ENCODE measurements around the gene SMARCD1. TPM values are rescaled to one million over a fixed set of nuclear protein-coding genes. Genes with fewer than 3 reads are reported as not detected.

The SMARCD1 gene
- total RNA-seq, 1 donor from 2014 or later: 71.5 TPM

GRCh38 chr12:50050119-50050385 lies 35.1 kb upstream of the SMARCD1 start:
- Mint-ChIP-seq H3K27me3 (ENCODE audit: low read depth) (peaks cover 38% of the 10 kb centered on the region), H3K27ac (no peak overlapping the region), H3K36me3 (ENCODE audit: low read depth) (no peaks in the 10 kb centered on the region), H3K4me1 (ENCODE audit: low read depth) (peaks cover 1% of the 10 kb centered on the region), H3K4me3 (ENCODE audit: low read depth) (no peak overlapping the region), H3K9me3 (no peaks in the 10 kb centered on the region)
- intact Hi-C loops (cut with micrococcal nuclease): no loop called here
- DNase-seq (ENCODE audit: low spot score): no peak

GRCh38 chr12:50050410-50051098 lies 34.6 kb upstream of the SMARCD1 start:
- no peak for DNase-seq (ENCODE audit: low spot score)
- no peak overlapping the region for H3K4me3 Mint-ChIP-seq (ENCODE audit: low read depth)
- H3K9me3 Mint-ChIP-seq: no peaks in the 10 kb centered on the region
- peaks cover 38% of the 10 kb centered on the region for H3K27me3 Mint-ChIP-seq (ENCODE audit: low read depth)
- no peak overlapping the region for H3K27ac Mint-ChIP-seq
- intact Hi-C loops (cut with micrococcal nuclease): no loop called here
- no peaks in the 10 kb centered on the region for H3K36me3 Mint-ChIP-seq (ENCODE audit: low read depth)
- H3K4me1 Mint-ChIP-seq (ENCODE audit: low read depth): peaks cover 2% of the 10 kb centered on the region

GRCh38 chr12:50051101-50051806 lies 33.9 kb upstream of the SMARCD1 start:
- Mint-ChIP-seq H3K36me3 (ENCODE audit: low read depth) (no peaks in the 10 kb centered on the region), H3K27me3 (ENCODE audit: low read depth) (peaks cover 42% of the 10 kb centered on the region), H3K4me3 (ENCODE audit: low read depth) (no peak overlapping the region), H3K9me3 (no peaks in the 10 kb centered on the region), H3K27ac (no peak overlapping the region), H3K4me1 (ENCODE audit: low read depth) (peaks cover 9% of the 10 kb centered on the region)
- intact Hi-C loops (cut with micrococcal nuclease): no loop called here
- DNase-seq (ENCODE audit: low spot score): no peak

GRCh38 chr12:50052544-50052943 lies 32.6 kb upstream of the SMARCD1 start:
- H3K36me3 Mint-ChIP-seq (ENCODE audit: low read depth): no peaks in the 10 kb centered on the region
- no peaks in the 10 kb centered on the region for H3K9me3 Mint-ChIP-seq
- peaks cover 52% of the 10 kb centered on the region for H3K27me3 Mint-ChIP-seq (ENCODE audit: low read depth)
- intact Hi-C loops (cut with micrococcal nuclease): no loop called here
- no peak for DNase-seq (ENCODE audit: low spot score)
- no peak overlapping the region for H3K4me3 Mint-ChIP-seq (ENCODE audit: low read depth)
- peaks cover 17% of the 10 kb centered on the region for H3K4me1 Mint-ChIP-seq (ENCODE audit: low read depth)
- no peak overlapping the region for H3K27ac Mint-ChIP-seq

- intact Hi-C loops (cut with micrococcal nuclease): no loop called here
- no peaks in the 10 kb centered on the region for H3K36me3 Mint-ChIP-seq (ENCODE audit: low read depth)
- H3K27me3 Mint-ChIP-seq (ENCODE audit: low read depth): peaks cover 52% of the 10 kb centered on the region
- DNase-seq (ENCODE audit: low spot score): no peak
- no peak overlapping the region for H3K27ac Mint-ChIP-seq
- no peaks in the 10 kb centered on the region for H3K9me3 Mint-ChIP-seq
- H3K4me1 Mint-ChIP-seq (ENCODE audit: low read depth): peaks cover 17% of the 10 kb centered on the region
- H3K4me3 Mint-ChIP-seq (ENCODE audit: low read depth): no peak overlapping the region
Measured at GRCh38 chr12:50052964-50053363, 32.2 kb upstream of the SMARCD1 start.

- intact Hi-C loops (cut with micrococcal nuclease): no loop called here
Measured at GRCh38 chr12:50053583-50053982, 31.6 kb upstream of the SMARCD1 start.

GRCh38 chr12:50055831-50056638 lies 29.1 kb upstream of the SMARCD1 start:
- no peaks in the 10 kb centered on the region for H3K9me3 Mint-ChIP-seq
- H3K36me3 Mint-ChIP-seq (ENCODE audit: low read depth): peaks cover 10% of the 10 kb centered on the region
- H3K27ac Mint-ChIP-seq: peak overlapping the region; percentile 25
- peak; percentile 49 for DNase-seq (ENCODE audit: low spot score)
- peaks cover 33% of the 10 kb centered on the region for H3K4me1 Mint-ChIP-seq (ENCODE audit: low read depth)
- intact Hi-C loops (cut with micrococcal nuclease): loop anchor here (1.0 kb wide), 3 partner anchors 17 to 189 kb away; no protein-coding TSS in a partner anchor
- peaks cover 34% of the 10 kb centered on the region for H3K27me3 Mint-ChIP-seq (ENCODE audit: low read depth)
- peak overlapping the region; percentile 89 for H3K4me3 Mint-ChIP-seq (ENCODE audit: low read depth)

More at GRCh38 chr12:50053583-50053982, 31.6 kb upstream of the SMARCD1 start:
- Mint-ChIP-seq H3K27ac (no peak overlapping the region), H3K9me3 (no peaks in the 10 kb centered on the region), H3K27me3 (ENCODE audit: low read depth) (peaks cover 52% of the 10 kb centered on the region), H3K4me1 (ENCODE audit: low read depth) (peaks cover 17% of the 10 kb centered on the region), H3K36me3 (ENCODE audit: low read depth) (no peaks in the 10 kb centered on the region), H3K4me3 (ENCODE audit: low read depth) (no peak overlapping the region)
- DNase-seq (ENCODE audit: low spot score): no peak

- Mint-ChIP-seq H3K36me3 (ENCODE audit: low read depth) (peaks cover 14% of the 10 kb centered on the region), H3K27ac (no peak overlapping the region), H3K4me3 (ENCODE audit: low read depth) (peak overlapping the region; percentile 89), H3K4me1 (ENCODE audit: low read depth) (peaks cover 34% of the 10 kb centered on the region), H3K9me3 (no peaks in the 10 kb centered on the region), H3K27me3 (ENCODE audit: low read depth) (peaks cover 30% of the 10 kb centered on the region)
- intact Hi-C loops (cut with micrococcal nuclease): loop anchor here (1.0 kb wide), 3 partner anchors 17 to 189 kb away; no protein-coding TSS in a partner anchor
- no peak for DNase-seq (ENCODE audit: low spot score)
Measured at GRCh38 chr12:50056639-50056976, 28.5 kb upstream of the SMARCD1 start.

GRCh38 chr12:50057000-50057841 lies 27.9 kb upstream of the SMARCD1 start, which contains the start of gene ASIC1:
TSS of gene ASIC1 (plus strand) at chr12:50057596. CDS start at chr12:50058767, 1,171 bp downstream.
- H3K36me3 Mint-ChIP-seq (ENCODE audit: low read depth): peaks cover 18% of the 10 kb centered on the region

GRCh38 chr12:50057896-50058670 lies 27.1 kb upstream of the SMARCD1 start:
- intact Hi-C loops (cut with micrococcal nuclease): no loop called here
- peaks cover 36% of the 10 kb centered on the region for H3K4me1 Mint-ChIP-seq (ENCODE audit: low read depth)
- no peak overlapping the region for H3K27ac Mint-ChIP-seq
- peak overlapping the region; percentile 66 for H3K4me3 Mint-ChIP-seq (ENCODE audit: low read depth)
- H3K36me3 Mint-ChIP-seq (ENCODE audit: low read depth): peaks cover 19% of the 10 kb centered on the region
- H3K9me3 Mint-ChIP-seq: no peaks in the 10 kb centered on the region
- peaks cover 18% of the 10 kb centered on the region for H3K27me3 Mint-ChIP-seq (ENCODE audit: low read depth)
- no peak for DNase-seq (ENCODE audit: low spot score)

More at GRCh38 chr12:50057000-50057841, 27.9 kb upstream of the SMARCD1 start, which contains the start of gene ASIC1:
- Mint-ChIP-seq H3K9me3 (no peaks in the 10 kb centered on the region), H3K27me3 (ENCODE audit: low read depth) (peaks cover 26% of the 10 kb centered on the region), H3K27ac (peak within 1 kb of the TSS; percentile 72), H3K4me1 (ENCODE audit: low read depth) (peaks cover 36% of the 10 kb centered on the region), H3K4me3 (ENCODE audit: low read depth) (peak within 1 kb of the TSS; percentile 89)
- intact Hi-C loops (cut with micrococcal nuclease): loop anchor here (1.0 kb wide), 3 partner anchors 18 to 190 kb away; no protein-coding TSS in a partner anchor
- peak; percentile 46 for DNase-seq (ENCODE audit: low spot score)

GRCh38 chr12:50058743-50059312 lies 26.3 kb upstream of the SMARCD1 start:
- H3K36me3 Mint-ChIP-seq (ENCODE audit: low read depth): peaks cover 19% of the 10 kb centered on the region

More at GRCh38 chr12:50058743-50059312, 26.3 kb upstream of the SMARCD1 start:
- intact Hi-C loops (cut with micrococcal nuclease): no loop called here
- H3K27me3 Mint-ChIP-seq (ENCODE audit: low read depth): peaks cover 16% of the 10 kb centered on the region
- no peak overlapping the region for H3K27ac Mint-ChIP-seq
- no peaks in the 10 kb centered on the region for H3K9me3 Mint-ChIP-seq
- no peak for DNase-seq (ENCODE audit: low spot score)
- H3K4me3 Mint-ChIP-seq (ENCODE audit: low read depth): peak overlapping the region; percentile 66
- H3K4me1 Mint-ChIP-seq (ENCODE audit: low read depth): peaks cover 36% of the 10 kb centered on the region
